Esophagus (tissue), 2 donors: ENCODE measurements around the gene PPP5C. TPM values are rescaled to one million over a fixed set of nuclear protein-coding genes. Genes with fewer than 3 reads are reported as not detected.
"Not testable (repeated sequence)": the region's sequence is repeated elsewhere in the genome, so short reads cannot be mapped to it uniquely, and the experiment has no call there.

Experiments
- H3K27ac ChIP-seq, 2 donors: one replicate each; pipeline ENCODE4 v1.5.1; 2013; ENCODE audit warnings: low read depth in 2 of 2, mild to moderate bottlenecking in 2 of 2, inconsistent platforms in 1 of 2, low read length in 1 of 2, moderate library complexity in 1 of 2
- H3K27me3 ChIP-seq, 2 donors: one replicate each; pipeline ENCODE4 v1.6.1; 2013; ENCODE audit warnings: low read length in 2 of 2, control low read depth in 1 of 2, mild to moderate bottlenecking in 1 of 2; ENCODE audit not compliant: insufficient read depth in 2 of 2, control insufficient read depth in 1 of 2
- H3K36me3 ChIP-seq, 2 donors: one replicate each; pipeline ENCODE4 v1.6.1; 2013; ENCODE audit warnings: low read length in 1 of 2; ENCODE audit not compliant: control insufficient read depth in 2 of 2, insufficient read depth in 2 of 2
- H3K4me1 ChIP-seq, 2 donors: one replicate each; pipeline ENCODE4 v1.6.1; 2013; ENCODE audit warnings: low read length in 1 of 2; ENCODE audit not compliant: control insufficient read depth in 2 of 2, insufficient read depth in 2 of 2
- H3K4me3 ChIP-seq, 2 donors: one replicate each; pipeline ENCODE4 v1.5.1; 2013; ENCODE audit warnings: low read length in 2 of 2, mild to moderate bottlenecking in 2 of 2, low read depth in 1 of 2, moderate library complexity in 1 of 2
- H3K9me3 ChIP-seq, 2 donors: one replicate each; pipeline ENCODE4 v1.6.1; 2013; ENCODE audit warnings: mild to moderate bottlenecking in 2 of 2, low read depth in 1 of 2, low read length in 1 of 2, moderate library complexity in 1 of 2; ENCODE audit not compliant: control insufficient read depth in 2 of 2, insufficient read depth in 1 of 2
- WGBS, 2 donors: extraction: QIAGEN DNeasy Blood & Tissue Kit; methylation state at CpG; one replicate each; pipeline ENCODE4 v1.1.7; 2013; 5-methylcytosine and 5-hydroxymethylcytosine counted together
- polyA plus RNA-seq, 2 donors: library from polyadenylated mRNA; stranded (reverse); fragments of 200-250 nt; gene quantifications; one replicate each; pipeline ENCODE4 v1.2.3, GENCODE V29; 2013
- donor health status: healthy with polysubstance abuse.
- donor health status: Bipolar disorder and iron deficiency.

Gene PPP5C
- polyA plus RNA-seq, 2 donors: 34.7 to 35.5 TPM

GRCh38 chr19:46372901-46373490 lies 26.1 kb downstream of the PPP5C start:
- no peaks in the 10 kb centered on the region for H3K9me3 ChIP-seq
- H3K27me3 ChIP-seq: no peaks in the 10 kb centered on the region
- H3K27ac ChIP-seq: peak overlapping the region; percentile 94 to 98
- no peak overlapping the region for H3K4me3 ChIP-seq
- peaks cover 3 to 20% of the 10 kb centered on the region in 2 donors for H3K36me3 ChIP-seq
- WGBS, 2 donors: 49 to 59% methylated on average over 11 of the region's 11 CpGs
- peaks cover 18 to 19% of the 10 kb centered on the region in 2 donors for H3K4me1 ChIP-seq

DNA sequence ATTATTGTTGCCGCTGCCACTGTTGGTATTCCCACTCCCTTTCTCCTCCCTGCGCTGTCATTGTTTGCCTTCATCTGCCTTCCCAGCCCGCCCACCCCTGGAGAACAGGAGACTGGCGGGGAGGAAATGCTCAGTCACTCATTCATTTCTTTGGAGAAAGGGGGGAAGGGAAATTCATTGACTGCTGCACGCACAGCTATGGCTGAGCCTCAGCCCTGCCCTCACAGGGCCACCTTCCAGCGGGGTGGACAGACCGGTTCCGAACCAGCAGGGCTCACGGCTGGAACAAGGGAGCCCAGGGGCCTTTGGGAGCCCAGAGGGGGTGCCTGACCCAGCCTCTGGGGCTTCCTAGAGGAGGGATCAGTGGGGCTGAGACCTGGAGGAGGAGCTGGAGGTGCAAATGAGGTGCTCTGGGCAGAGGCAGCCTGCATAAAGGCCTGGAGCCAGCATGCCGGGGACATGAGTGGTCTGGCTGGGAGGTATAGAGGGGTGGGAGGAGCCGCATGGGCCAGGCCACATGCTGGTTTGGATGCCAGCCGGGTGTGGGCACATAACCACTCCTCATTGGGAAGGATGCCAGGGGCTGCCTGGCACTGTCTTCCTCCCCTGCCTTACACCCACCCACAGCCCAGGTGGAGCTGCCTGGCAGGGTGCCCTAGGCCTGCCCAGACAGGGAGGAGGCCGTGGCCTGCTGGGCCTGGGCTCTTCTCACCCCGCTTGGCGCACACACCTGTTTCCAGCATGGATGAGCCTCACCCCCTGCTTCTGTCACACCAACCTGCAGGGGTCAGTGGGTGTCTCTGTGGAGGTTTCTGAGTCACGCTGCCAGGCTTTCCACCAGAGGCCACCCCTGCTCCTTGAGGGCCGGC lies 26.8 kb downstream of the PPP5C start:
- Histone ChIP-seq H3K36me3 (peaks cover 3 to 18% of the 10 kb centered on the region in 2 donors), H3K9me3 (no peaks in the 10 kb centered on the region), H3K27me3 (no peaks in the 10 kb centered on the region), H3K4me3 (no peak overlapping the region), H3K27ac (peak overlapping the region; percentile 94 to 98), H3K4me1 (peaks cover 18 to 19% of the 10 kb centered on the region in 2 donors)
- WGBS, 2 donors: 35 to 37% methylated on average over 17 of the region's 17 CpGs

DNA sequence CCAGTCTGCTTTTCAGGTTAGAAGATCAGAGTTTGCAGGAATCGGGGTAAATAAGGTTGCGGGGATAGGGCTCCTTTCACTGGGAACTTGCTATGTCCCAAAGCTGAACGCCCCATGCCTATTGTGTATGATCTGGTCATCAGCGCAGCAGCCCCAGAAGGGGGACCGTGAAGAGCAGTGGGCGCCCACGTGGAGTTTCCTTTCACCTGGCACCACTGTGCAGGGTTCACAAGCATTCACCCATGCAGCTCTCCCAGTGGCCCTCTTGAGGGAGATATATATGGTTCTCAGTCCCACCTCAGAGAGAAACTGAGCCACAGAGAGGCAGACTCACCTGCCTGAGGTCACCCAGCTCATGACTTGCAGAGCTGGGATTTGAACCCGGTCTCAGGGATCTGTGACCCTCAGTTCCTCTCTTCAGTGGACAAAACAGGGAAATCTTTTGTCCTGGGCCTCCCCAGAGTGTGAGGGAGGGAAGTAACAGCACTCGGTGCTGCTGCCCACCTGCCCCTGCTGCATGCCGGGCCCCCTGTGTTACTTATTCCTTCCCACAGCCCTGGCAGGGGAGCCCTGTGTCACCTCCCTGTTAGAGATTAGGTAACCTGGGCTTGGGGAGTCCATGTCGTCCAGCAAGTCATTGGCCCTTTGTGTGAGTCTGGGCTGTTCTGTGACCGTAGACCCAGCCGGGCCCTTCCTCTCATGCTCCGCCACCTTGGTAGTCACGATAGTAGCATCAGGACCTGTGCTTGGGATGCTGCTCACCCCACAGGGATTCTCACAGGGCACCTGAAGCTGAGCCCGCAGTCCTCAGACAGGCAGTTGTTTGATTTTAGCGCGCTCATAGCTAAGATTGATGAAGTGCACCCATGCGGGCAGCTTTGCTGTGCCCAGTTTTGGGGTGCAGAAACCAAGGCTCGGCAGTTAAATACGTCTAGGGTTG lies 27.9 kb downstream of the PPP5C start:
- Histone ChIP-seq H3K27ac (peak overlapping the region; percentile 45 to 98), H3K36me3 (peaks cover 3 to 18% of the 10 kb centered on the region in 2 donors)

DNA sequence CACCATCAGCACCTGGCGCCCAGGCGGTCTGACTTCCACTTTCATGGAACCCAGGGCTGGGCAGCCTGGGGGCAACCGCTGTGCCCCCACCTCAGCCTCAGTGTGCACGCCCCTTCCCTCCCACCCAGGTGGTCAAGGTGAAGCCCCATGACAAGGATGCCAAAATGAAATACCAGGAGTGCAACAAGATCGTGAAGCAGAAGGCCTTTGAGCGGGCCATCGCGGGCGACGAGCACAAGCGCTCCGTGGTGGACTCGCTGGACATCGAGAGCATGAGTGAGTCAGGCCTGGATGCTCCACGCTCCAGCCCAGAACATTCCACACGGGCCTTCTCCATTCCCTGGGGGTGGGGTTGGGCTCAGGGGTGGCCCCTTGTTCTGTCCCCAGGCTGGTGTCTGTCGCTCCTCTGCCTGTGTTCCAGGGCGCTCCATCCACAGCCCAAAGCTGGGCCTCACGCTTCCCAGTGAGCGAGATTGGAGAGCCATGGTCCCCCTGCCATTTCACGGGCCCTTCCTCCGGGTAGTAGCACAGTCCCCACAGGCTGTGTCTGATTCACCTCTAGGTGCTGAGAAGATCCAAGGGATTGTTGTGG lies 28.7 kb downstream of the PPP5C start:
- not testable (repeated sequence) for H3K4me3 ChIP-seq, H3K9me3 ChIP-seq, H3K27ac ChIP-seq, H3K27me3 ChIP-seq
- H3K4me1 ChIP-seq: peaks cover 15 to 18% of the 10 kb centered on the region in 2 donors
- WGBS, 2 donors: 92 to 95% methylated on average over 20 to 22 of the region's 22 CpGs
- H3K36me3 ChIP-seq: peaks cover 3 to 16% of the 10 kb centered on the region in 2 donors

More for the DNA sequence above, 27.9 kb downstream of the PPP5C start:
- H3K4me1 ChIP-seq: peaks cover 18 to 19% of the 10 kb centered on the region in 2 donors
- no peaks in the 10 kb centered on the region for H3K27me3 ChIP-seq
- H3K4me3 ChIP-seq: no peak overlapping the region
- no peaks in the 10 kb centered on the region for H3K9me3 ChIP-seq
- 82 to 87% methylated on average over 21 of the region's 21 CpGs for WGBS, 2 donors

DNA sequence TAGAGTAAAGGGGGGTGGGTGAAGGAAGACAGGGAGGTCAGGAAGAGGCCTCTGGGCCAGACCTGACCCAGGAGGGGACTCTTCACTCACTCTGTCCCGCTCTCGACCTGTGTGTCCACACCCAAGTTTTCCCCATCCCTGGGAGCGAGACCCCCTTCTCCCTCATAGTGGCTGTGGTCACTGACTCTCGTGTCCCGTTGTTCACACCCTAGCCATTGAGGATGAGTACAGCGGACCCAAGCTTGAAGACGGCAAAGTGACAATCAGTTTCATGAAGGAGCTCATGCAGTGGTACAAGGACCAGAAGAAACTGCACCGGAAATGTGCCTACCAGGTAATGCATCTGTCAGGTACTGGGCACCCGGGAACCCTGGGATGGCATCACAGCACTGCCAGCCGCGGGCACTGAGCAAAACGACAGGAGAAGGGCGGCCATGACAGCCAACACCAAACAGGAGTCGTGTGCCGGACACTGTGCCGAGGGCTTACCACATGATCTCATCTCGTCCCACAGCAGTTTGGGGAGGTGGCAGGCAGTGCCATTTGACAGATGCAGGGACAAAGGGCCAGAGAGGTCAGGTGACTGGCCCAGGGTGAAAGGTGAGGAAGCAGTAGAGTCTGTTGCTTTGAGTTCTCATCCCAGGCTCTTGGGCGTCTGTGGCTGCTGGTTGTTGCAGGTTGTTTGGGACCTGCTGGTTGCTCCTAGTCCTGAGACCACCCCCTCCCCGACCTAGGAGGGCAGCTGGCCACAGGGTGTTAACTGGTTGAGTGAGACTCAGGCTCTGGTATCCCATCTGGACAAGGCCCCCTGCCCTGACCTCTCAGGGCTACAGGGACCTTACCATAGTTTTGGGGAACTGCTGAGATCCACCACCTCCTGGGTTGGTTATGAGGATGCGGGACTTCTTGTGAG lies 29.6 kb downstream of the PPP5C start:
- WGBS, 2 donors: 92 to 93% methylated on average over 20 of the region's 20 CpGs
- H3K4me1 ChIP-seq: peaks cover 13 to 16% of the 10 kb centered on the region in 2 donors

GRCh38 chr19:46378268-46378667 lies 31.4 kb downstream of the PPP5C start:
- no peak overlapping the region for H3K27ac ChIP-seq

More for the DNA sequence above, 29.6 kb downstream of the PPP5C start:
- H3K27ac ChIP-seq: no peak overlapping the region
- no peak overlapping the region for H3K4me3 ChIP-seq
- peaks cover 3 to 16% of the 10 kb centered on the region in 2 donors for H3K36me3 ChIP-seq
- H3K27me3 ChIP-seq: no peaks in the 10 kb centered on the region
- no peaks in the 10 kb centered on the region for H3K9me3 ChIP-seq

GRCh38 chr19:46380690-46381089 lies 33.8 kb downstream of the PPP5C start:
- Histone ChIP-seq H3K27ac (no peak overlapping the region), H3K9me3 (no peaks in the 10 kb centered on the region), H3K27me3 (no peaks in the 10 kb centered on the region), H3K4me1 (no peaks in the 10 kb centered on the region), H3K4me3 (no peak overlapping the region), H3K36me3 (peaks cover 5 to 32% of the 10 kb centered on the region in 2 donors)
- 91 to 98% methylated on average over 2 of the region's 2 CpGs for WGBS, 2 donors

More at GRCh38 chr19:46378268-46378667, 31.4 kb downstream of the PPP5C start:
- WGBS, 2 donors: 38 to 42% methylated on average over 2 of the region's 2 CpGs
- peaks cover 2 to 11% of the 10 kb centered on the region in 2 donors for H3K4me1 ChIP-seq
- H3K27me3 ChIP-seq: no peaks in the 10 kb centered on the region
- H3K4me3 ChIP-seq: no peak overlapping the region
- H3K9me3 ChIP-seq: no peaks in the 10 kb centered on the region
- peaks cover 3 to 21% of the 10 kb centered on the region in 2 donors for H3K36me3 ChIP-seq

GRCh38 chr19:46381346-46381745 lies 34.5 kb downstream of the PPP5C start:
- Histone ChIP-seq H3K27me3 (no peaks in the 10 kb centered on the region), H3K4me3 (no peak overlapping the region), H3K27ac (no peak overlapping the region), H3K9me3 (no peaks in the 10 kb centered on the region), H3K36me3 (peaks cover 5 to 26% of the 10 kb centered on the region in 2 donors), H3K4me1 (no peaks in the 10 kb centered on the region)
- WGBS, 2 donors: 100% methylated on average over 2 of the region's 2 CpGs
